Endodermal cell (in vitro differentiated cells): ENCODE results near the gene TIMM50. TPM values are rescaled to one million over a fixed set of nuclear protein-coding genes. Genes with fewer than 3 reads are reported as not detected.

ENCODE experiments used
- DNase-seq: peaks from one replicate; pipeline ENCODE4 v3.0.0-alpha.2; 2017
- H3K27ac ChIP-seq: 2 replicates; pipeline ENCODE4 v1.5.1; 2013; ENCODE audit warnings: mild to moderate bottlenecking, low read depth, low read length, moderate library complexity
- H3K27me3 ChIP-seq: 2 replicates; pipeline ENCODE4 v1.6.1; 2013; ENCODE audit warnings: mild to moderate bottlenecking, low read length, moderate library complexity; ENCODE audit not compliant: insufficient read depth, control insufficient read depth, poor library complexity, severe bottlenecking
- H3K36me3 ChIP-seq: 2 replicates; pipeline ENCODE4 v1.7.0; 2013; ENCODE audit warnings: mild to moderate bottlenecking, low read length, moderate library complexity; ENCODE audit not compliant: control insufficient read depth, insufficient read depth
- H3K4me1 ChIP-seq: one replicate; pipeline ENCODE4 v1.7.0; 2013; ENCODE audit warnings: low read length; ENCODE audit not compliant: control insufficient read depth, insufficient read depth
- H3K4me3 ChIP-seq: 2 replicates; pipeline ENCODE4 v1.5.1; 2013; ENCODE audit warnings: mild to moderate bottlenecking, low read length, moderate library complexity
- H3K9ac ChIP-seq: 2 replicates; pipeline ENCODE4 v1.6.1; 2013; ENCODE audit warnings: mild to moderate bottlenecking, low read length, moderate library complexity; ENCODE audit not compliant: poor library complexity, severe bottlenecking; ENCODE audit errors: extremely low read depth
- H3K9me3 ChIP-seq: 2 replicates; pipeline ENCODE4 v1.6.1; 2013; ENCODE audit warnings: mild to moderate bottlenecking, low read length, moderate library complexity; ENCODE audit not compliant: control insufficient read depth
- H3K27ac Mint-ChIP-seq: 2 replicates; pipeline ENCODE4 v1.8.0; 2020; ENCODE audit warnings: mixed read lengths
- H3K27me3 Mint-ChIP-seq: 2 replicates; pipeline ENCODE4 v1.8.0; 2021; ENCODE audit warnings: mild to moderate bottlenecking, mixed read lengths; ENCODE audit not compliant: insufficient read depth
- H3K36me3 Mint-ChIP-seq: 2 replicates; pipeline ENCODE4 v1.8.0; 2020; ENCODE audit warnings: low read depth, mixed read lengths
- H3K4me1 Mint-ChIP-seq: 2 replicates; pipeline ENCODE4 v1.8.0; 2020; ENCODE audit warnings: mixed read lengths
- H3K4me3 Mint-ChIP-seq: 2 replicates; pipeline ENCODE4 v1.8.0; 2020; ENCODE audit warnings: mild to moderate bottlenecking, moderate library complexity, mixed read lengths
- H3K9me3 Mint-ChIP-seq: 2 replicates; pipeline ENCODE4 v1.8.0; 2020; ENCODE audit warnings: mild to moderate bottlenecking, mixed read lengths
- WGBS, 2 experiments: methylation state at CpG; one replicate each; pipeline versions ENCODE4 v1.1.5 to v1.1.7; 2013; ENCODE audit warnings: missing lambda C conversion rate in 2 of 2, mixed read lengths in 1 of 2; ENCODE audit not compliant: insufficient coverage in 1 of 2, insufficient read length in 1 of 2; 5-methylcytosine and 5-hydroxymethylcytosine counted together
- total RNA-seq, 2 donors: library from RNA; stranded (reverse); fragmentation: NEBNext Ultra II Directional in 1 of 2; extraction: Animal tissue kit (Norgen Biotek cat#: 25700) in 1 of 2; gene quantifications; 2 replicates in 1 of 2; 3 replicates in 1 of 2; pipeline ENCODE4 v1.2.1, GENCODE V29; 2021
- TF ChIP-seq, protein P1 (sequence below): fragments of 200-600 bp; sonication (generic); conservative IDR thresholded peaks from 2 replicates; pipeline ENCODE4 v1.5.0; 2021; ENCODE audit warnings: antibody characterized with exemption, mild to moderate bottlenecking

TIMM50 gene
- total RNA-seq, 2 donors from 2014 or later = 87.8 to 94.6 TPM

DNA sequence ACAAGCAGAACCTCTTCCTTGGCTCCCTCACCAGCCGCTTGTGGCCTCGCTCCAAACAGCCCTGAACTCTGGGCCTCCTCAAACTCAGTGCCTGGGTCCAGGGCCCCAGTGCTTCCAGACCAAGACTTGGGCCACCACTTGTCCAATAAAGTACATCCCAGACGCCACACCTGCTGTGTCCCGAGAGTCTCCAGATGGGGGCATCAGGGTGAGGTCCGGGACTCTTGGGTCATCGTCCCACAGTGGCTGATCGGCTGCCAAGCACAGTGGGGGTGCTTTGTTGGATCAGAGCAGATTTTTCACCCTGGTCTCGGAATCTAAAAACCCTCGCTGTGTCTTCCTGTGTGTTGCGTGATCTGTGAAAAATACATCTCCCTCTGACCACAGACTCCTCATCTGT, 9.1 kb downstream of the TIMM50 start:
- H3K27ac ChIP-seq = no peak overlapping the region

DNA sequence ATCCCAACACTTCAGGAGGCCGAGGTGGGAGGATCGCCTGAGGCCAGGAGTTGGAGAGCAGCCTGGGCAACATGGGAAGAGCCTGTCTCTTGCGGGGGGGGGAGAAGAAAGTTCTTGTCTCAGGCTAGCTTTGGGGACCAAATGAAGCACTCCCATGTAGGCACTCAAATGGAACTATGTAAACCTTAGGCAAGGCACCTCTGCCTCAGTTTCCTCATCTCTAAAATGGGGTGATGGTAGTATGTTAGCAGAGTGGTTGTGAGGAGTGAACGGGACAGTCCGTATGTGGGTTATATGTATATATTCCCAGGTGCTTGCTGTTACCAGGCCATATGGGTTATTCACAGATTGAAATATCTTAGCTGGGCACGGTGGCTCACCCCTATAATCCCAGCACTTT, 11.6 kb downstream of the TIMM50 start:
- no peak overlapping the region for H3K9ac ChIP-seq
- no peak overlapping the region for H3K4me3 ChIP-seq
- WGBS, 2 experiments = 96 to 98% methylated on average over 5 to 6 of the region's 6 CpGs
- H3K9me3 ChIP-seq = no peaks in the 10 kb centered on the region
- TF ChIP-seq, protein P1, sequence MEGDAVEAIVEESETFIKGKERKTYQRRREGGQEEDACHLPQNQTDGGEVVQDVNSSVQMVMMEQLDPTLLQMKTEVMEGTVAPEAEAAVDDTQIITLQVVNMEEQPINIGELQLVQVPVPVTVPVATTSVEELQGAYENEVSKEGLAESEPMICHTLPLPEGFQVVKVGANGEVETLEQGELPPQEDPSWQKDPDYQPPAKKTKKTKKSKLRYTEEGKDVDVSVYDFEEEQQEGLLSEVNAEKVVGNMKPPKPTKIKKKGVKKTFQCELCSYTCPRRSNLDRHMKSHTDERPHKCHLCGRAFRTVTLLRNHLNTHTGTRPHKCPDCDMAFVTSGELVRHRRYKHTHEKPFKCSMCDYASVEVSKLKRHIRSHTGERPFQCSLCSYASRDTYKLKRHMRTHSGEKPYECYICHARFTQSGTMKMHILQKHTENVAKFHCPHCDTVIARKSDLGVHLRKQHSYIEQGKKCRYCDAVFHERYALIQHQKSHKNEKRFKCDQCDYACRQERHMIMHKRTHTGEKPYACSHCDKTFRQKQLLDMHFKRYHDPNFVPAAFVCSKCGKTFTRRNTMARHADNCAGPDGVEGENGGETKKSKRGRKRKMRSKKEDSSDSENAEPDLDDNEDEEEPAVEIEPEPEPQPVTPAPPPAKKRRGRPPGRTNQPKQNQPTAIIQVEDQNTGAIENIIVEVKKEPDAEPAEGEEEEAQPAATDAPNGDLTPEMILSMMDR = no peak
- Mint-ChIP-seq H3K9me3 (no peaks in the 10 kb centered on the region), H3K4me1 (no peaks in the 10 kb centered on the region), H3K27me3 (no peaks in the 10 kb centered on the region), H3K27ac (no peak overlapping the region), H3K4me3 (no peak overlapping the region), H3K36me3 (peaks cover 30% of the 10 kb centered on the region)
- H3K4me1 ChIP-seq = no peaks in the 10 kb centered on the region
- peaks cover 39% of the 10 kb centered on the region for H3K36me3 ChIP-seq
- H3K27me3 ChIP-seq = no peaks in the 10 kb centered on the region
- H3K27ac ChIP-seq = no peak overlapping the region
- no peak for DNase-seq

More for the DNA sequence above, 9.1 kb downstream of the TIMM50 start:
- Histone ChIP-seq H3K4me3 (no peak overlapping the region), H3K4me1 (no peaks in the 10 kb centered on the region), H3K36me3 (peaks cover 57% of the 10 kb centered on the region), H3K9me3 (no peaks in the 10 kb centered on the region), H3K9ac (no peak overlapping the region), H3K27me3 (no peaks in the 10 kb centered on the region)
- Mint-ChIP-seq H3K9me3 (no peaks in the 10 kb centered on the region), H3K27me3 (no peaks in the 10 kb centered on the region), H3K36me3 (peaks cover 47% of the 10 kb centered on the region), H3K4me3 (no peak overlapping the region), H3K27ac (peak overlapping the region; percentile 68), H3K4me1 (no peaks in the 10 kb centered on the region)
- WGBS, 2 experiments = 88% methylated on average over 9 to 10 of the region's 10 CpGs
- TF ChIP-seq, protein P1 = peak; percentile 27
- no peak for DNase-seq

DNA sequence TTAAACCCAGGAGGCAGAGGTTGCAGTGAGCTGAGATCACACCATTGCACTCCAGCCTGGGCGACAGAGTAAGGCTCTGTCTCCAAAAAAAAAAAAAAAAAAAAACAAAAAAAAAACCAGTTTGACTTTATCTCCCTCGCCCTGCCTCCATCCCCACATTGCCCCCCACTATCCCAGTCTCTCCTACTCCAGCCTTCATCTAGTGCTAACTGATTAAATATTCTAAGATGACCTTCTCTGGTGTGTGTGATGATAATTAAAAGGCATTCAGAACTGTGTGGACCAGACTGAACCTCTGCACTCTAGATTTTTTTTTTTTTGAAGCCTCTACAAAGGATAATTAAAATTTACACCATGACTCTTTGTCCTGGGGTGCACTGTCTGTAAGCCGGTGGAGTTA, 12.2 kb downstream of the TIMM50 start:
- no peak overlapping the region for H3K9ac ChIP-seq
- Mint-ChIP-seq H3K36me3 (peaks cover 29% of the 10 kb centered on the region), H3K9me3 (no peaks in the 10 kb centered on the region), H3K27me3 (no peaks in the 10 kb centered on the region), H3K4me3 (no peak overlapping the region), H3K4me1 (no peaks in the 10 kb centered on the region), H3K27ac (no peak overlapping the region)
- H3K27ac ChIP-seq = no peak overlapping the region
- H3K9me3 ChIP-seq = no peaks in the 10 kb centered on the region
- no peak overlapping the region for H3K4me3 ChIP-seq
- TF ChIP-seq, protein P1 = no peak
- WGBS, 2 experiments = 86% methylated on average over 1 of the region's 3 CpGs; no CpG with 5 or more reads in 1 of the 2 experiments
- H3K36me3 ChIP-seq = peaks cover 38% of the 10 kb centered on the region
- DNase-seq = no peak
- H3K4me1 ChIP-seq = no peaks in the 10 kb centered on the region
- no peaks in the 10 kb centered on the region for H3K27me3 ChIP-seq
